HL-60 (cell line): ENCODE measurements around the gene HGD.

Experiments
- GABPA ChIP-seq: IDR thresholded peaks from 2 replicates; pipeline ENCODE4 v1.6.1; 2012; ENCODE audit warnings: low read depth
- POLR2AphosphoS5 ChIP-seq: IDR thresholded peaks from 2 replicates; pipeline ENCODE4 v1.6.1; 2012; ENCODE audit warnings: low read depth
- TF ChIP-seq, protein P1 (sequence below): IDR thresholded peaks from one replicate; pipeline ENCODE4 v1.5.1; 2011; ENCODE audit warnings: low read length, control low read depth, inconsistent platforms; ENCODE audit not compliant: insufficient read depth

DNA sequence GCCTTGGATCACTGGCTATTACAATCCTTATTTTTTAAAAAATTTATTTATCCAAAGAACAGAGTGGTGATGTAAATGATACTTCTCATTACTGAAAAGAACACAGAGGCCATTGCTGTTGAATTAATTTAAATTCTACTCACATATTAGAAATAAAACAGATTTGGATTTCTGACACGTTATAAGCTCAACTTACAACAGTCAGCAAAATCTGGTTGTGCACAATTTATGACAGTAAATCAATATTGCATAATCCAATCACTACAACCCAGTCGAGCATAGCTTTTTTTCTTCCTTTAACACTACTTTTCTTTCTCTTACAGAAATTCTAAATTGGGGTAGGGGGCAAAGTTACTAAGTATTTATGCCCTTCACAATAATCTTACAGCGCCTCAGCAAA lies 17.3 kb upstream of the HGD start:
- TF ChIP-seq, protein P1, sequence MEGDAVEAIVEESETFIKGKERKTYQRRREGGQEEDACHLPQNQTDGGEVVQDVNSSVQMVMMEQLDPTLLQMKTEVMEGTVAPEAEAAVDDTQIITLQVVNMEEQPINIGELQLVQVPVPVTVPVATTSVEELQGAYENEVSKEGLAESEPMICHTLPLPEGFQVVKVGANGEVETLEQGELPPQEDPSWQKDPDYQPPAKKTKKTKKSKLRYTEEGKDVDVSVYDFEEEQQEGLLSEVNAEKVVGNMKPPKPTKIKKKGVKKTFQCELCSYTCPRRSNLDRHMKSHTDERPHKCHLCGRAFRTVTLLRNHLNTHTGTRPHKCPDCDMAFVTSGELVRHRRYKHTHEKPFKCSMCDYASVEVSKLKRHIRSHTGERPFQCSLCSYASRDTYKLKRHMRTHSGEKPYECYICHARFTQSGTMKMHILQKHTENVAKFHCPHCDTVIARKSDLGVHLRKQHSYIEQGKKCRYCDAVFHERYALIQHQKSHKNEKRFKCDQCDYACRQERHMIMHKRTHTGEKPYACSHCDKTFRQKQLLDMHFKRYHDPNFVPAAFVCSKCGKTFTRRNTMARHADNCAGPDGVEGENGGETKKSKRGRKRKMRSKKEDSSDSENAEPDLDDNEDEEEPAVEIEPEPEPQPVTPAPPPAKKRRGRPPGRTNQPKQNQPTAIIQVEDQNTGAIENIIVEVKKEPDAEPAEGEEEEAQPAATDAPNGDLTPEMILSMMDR, result no peak
- no peak for TF ChIP-seq POLR2AphosphoS5
- TF ChIP-seq GABPA, result no peak
